ENCODE measurements around the gene GPATCH2L.

Gene GPATCH2L

DNA sequence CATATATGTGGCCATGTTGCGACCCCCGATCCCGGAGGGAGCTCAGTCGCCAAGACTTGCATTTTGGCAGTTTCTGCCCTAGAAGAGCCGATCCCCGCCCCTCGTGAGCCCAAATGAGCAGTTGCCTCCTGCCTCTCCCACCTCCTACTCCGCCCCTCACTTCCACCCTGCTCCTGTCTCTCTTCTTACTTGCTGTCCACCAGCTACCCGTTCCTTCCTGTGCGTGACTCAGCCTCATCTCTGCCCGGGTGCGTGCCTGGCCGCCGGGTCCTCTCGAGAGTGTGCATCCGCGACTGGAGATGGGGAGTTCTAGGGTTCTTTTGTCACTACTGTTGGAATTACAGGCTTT lies 585 bp downstream of the GPATCH2L start:
- peak overlapping the region; percentile 80 for H3K4me3 ChIP-seq (ENCODE audit: low read depth, low read length)
- peak; percentile 86 for DNase-seq (ENCODE audit: low read depth)
- TF ChIP-seq, protein P1, sequence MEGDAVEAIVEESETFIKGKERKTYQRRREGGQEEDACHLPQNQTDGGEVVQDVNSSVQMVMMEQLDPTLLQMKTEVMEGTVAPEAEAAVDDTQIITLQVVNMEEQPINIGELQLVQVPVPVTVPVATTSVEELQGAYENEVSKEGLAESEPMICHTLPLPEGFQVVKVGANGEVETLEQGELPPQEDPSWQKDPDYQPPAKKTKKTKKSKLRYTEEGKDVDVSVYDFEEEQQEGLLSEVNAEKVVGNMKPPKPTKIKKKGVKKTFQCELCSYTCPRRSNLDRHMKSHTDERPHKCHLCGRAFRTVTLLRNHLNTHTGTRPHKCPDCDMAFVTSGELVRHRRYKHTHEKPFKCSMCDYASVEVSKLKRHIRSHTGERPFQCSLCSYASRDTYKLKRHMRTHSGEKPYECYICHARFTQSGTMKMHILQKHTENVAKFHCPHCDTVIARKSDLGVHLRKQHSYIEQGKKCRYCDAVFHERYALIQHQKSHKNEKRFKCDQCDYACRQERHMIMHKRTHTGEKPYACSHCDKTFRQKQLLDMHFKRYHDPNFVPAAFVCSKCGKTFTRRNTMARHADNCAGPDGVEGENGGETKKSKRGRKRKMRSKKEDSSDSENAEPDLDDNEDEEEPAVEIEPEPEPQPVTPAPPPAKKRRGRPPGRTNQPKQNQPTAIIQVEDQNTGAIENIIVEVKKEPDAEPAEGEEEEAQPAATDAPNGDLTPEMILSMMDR (IDR thresholded peaks at IDR 0.05; ENCODE audit: insufficient read depth, low read depth, low read length, missing control alignments) = no peak

DNA sequence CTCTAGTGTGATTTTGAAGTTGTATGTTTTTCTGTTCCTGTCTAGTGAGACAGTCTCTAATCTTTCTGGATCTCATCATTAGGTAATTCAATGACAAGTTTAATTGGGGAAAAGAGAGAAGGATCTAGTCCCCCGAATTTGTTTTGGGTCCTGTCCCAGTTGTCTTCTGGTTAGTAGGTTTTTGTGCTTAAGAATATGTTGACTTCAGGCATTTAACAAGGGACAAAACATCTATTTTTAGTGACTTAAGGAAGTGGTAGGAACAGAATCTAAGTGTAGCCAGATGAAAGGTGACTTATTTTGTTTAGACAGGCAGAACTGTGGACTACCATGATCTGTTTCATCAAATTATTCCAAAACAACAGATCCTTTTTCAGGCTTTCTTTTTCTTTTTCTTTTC lies 2.2 kb downstream of the GPATCH2L start:
- no peak for DNase-seq (ENCODE audit: low read depth)
- TF ChIP-seq, protein P1 (IDR thresholded peaks at IDR 0.05; ENCODE audit: insufficient read depth, low read depth, low read length, missing control alignments) = no peak
- H3K4me3 ChIP-seq (ENCODE audit: low read depth, low read length) = no peak overlapping the region

DNA sequence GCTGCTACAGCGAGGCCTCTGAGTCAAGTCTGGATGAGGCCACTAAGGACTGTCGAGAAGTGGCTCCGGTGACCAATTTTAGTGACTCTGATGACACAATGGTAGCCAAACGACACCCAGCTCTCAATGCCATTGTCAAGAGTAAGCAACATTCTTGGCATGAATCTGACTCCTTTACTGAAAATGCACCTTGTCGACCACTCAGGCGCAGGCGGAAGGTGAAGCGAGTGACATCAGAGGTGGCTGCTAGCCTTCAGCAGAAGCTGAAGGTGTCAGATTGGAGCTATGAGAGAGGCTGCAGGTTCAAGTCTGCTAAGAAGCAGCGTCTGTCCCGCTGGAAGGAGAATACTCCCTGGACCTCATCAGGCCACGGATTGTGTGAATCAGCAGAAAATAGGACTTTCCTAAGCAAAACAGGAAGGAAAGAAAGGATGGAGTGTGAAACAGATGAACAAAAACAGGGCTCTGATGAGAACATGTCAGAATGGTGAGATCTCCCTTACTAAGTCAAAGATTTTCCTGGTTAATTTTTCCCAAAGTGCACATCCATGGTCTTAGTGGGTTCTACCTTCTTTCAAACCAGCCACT lies 2.9 kb downstream of the GPATCH2L start:
- no peak for DNase-seq (ENCODE audit: low read depth)
- H3K4me3 ChIP-seq (ENCODE audit: low read depth, low read length) = peak overlapping the region; percentile 35
- TF ChIP-seq, protein P1 (IDR thresholded peaks at IDR 0.05; ENCODE audit: insufficient read depth, low read depth, low read length, missing control alignments) = no peak

DNA sequence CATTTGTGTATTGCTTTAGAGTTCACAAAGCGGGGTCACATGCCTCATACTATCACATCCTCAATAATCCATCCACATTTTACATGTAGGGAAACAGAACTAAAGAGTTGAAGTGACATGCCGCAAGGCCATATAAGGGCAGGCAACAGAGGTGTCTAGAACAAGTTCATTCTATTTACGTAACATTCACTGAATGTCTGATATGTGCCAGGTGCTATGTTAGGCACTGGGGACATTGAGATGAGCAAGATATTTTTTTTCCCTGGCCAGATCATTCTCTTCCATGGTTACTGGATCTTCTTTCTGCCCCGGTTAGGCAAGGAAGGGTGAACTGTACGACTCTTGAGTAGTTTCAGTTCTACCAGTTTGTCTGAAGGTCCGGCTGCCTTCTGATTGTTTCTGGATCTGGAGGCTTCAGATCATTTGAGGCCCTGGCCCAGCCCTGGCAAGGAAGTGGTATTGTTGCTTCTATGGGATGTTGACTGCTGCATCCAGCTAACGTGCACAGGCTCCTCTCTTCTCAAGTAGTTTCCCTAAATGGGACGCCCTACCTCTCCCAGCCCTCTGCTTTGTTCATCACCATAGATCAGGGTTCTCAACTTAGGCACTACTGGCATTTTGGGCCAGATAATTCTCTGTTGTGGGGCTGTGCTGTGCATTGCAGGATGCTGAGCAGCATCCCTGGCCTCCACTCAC lies 12.1 kb downstream of the GPATCH2L start:
- DNase-seq (ENCODE audit: low read depth) = no peak
- H3K4me3 ChIP-seq (ENCODE audit: low read depth, low read length) = no peak overlapping the region
- TF ChIP-seq, protein P1 (IDR thresholded peaks at IDR 0.05; ENCODE audit: insufficient read depth, low read depth, low read length, missing control alignments) = no peak

DNA sequence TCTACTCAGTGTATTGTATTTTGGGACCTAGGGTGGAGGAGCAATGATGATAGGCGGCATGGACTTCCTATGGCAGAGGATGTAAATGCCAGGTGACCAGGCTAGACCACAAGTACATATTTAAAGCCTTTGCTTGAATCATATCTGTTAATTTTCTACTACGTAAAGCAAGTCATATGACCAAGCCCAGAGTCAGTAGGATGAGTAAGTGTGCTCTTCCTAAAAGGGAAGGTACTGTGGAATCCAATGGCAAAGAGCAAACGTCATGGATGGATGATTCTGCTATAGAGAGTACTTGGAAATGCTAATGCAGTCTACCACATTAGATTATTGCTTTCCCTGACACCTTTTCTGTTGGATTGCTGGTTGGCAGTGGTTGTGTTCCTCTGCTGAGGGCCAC lies 16.8 kb downstream of the GPATCH2L start:
- H3K4me3 ChIP-seq (ENCODE audit: low read depth, low read length) = no peak overlapping the region
- TF ChIP-seq, protein P1 (IDR thresholded peaks at IDR 0.05; ENCODE audit: insufficient read depth, low read depth, low read length, missing control alignments) = no peak
- DNase-seq (ENCODE audit: low read depth) = no peak

DNA sequence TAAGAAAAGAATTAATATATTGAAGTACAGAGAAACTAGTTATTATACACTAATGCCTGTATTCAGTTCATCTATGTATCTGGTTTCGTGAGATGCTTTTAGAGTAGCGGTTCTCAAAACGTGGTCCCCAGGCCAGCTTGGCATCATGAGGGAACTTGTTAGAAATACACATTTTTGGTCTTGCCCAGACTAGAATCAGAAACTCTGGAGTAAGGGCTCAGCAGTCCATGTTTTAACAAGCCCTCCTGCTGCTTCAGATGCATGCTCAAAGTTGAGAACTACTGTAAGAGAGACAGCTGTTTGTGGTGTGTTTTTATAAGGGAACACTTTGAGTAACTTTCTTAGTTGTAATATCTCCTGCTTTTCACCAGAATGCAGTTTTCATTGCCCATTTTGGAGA lies 18.1 kb downstream of the GPATCH2L start:
- no peak for DNase-seq (ENCODE audit: low read depth)
- TF ChIP-seq, protein P1 (IDR thresholded peaks at IDR 0.05; ENCODE audit: insufficient read depth, low read depth, low read length, missing control alignments) = no peak
- no peak overlapping the region for H3K4me3 ChIP-seq (ENCODE audit: low read depth, low read length)

DNA sequence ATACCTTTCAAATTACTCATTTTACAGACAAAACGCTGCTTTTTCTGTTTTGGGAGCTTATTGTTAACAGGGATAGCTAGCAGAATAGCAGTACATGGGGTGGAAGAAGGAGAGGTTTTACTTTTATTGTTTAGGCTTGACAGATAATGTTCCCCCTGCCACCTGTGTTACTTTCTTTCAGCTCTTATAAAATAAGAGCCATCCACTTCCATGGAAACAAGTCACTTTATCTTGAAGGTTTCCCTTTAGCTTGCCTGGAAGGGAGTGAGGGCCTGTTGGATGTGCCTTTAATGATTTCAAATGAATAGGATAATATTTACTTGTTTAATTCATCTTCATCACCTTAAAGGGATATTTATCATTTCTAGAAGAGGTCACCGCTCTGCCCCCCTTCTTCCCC lies 23.3 kb downstream of the GPATCH2L start:
- no peak for DNase-seq (ENCODE audit: low read depth)
- no peak overlapping the region for H3K4me3 ChIP-seq (ENCODE audit: low read depth, low read length)
- TF ChIP-seq, protein P1 (IDR thresholded peaks at IDR 0.05; ENCODE audit: insufficient read depth, low read depth, low read length, missing control alignments) = no peak
